ENCODE measurements around the gene ZNF43. TPM values are rescaled to one million over a fixed set of nuclear protein-coding genes. Genes with fewer than 3 reads are reported as not detected.

Gene ZNF43
- total and polyA plus RNA-seq, 2 of the 13 experiments (the other 11 are each of a cell fraction or from before 2014, with no cell fraction given) = 2.9 to 8.5 TPM

DNA sequence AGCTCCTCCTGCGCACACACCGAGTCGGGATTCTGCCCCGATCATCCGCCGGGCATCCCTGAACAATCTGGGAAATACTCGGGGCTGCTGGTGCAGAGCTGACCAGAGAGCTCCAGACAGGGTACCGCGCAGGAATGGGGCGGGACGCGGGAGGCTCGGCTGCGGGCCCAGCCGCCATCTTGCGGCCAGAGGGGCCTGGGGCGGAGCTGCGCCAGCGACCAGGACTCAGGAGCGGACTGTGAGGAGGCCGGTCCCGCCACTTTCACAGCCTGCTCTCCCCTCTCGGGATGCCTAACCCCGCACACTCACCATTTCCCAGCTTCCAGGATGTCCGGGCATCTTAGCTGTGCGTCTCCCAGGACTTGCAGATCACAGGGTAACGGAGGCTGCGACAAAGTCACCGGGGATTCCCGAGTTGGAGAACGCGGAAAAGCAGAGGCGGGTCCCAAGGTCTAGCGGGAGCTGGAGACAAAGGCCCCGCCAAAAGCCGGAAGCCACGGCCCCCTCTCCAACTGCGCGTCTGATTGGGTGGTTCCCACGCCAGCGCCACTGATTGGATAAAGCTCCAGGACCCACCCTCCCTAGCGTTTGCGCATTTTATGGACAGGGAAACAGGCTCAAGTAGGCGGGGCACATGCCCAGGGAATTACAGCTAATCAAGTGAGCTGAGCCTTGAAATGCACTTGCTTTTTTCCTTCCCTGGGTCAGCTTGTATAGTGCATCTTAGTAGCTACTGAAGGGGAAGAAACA, 15.8 kb upstream of the ZNF43 start (continued):
- TF ChIP-seq ZNF24 (IDR thresholded peaks at IDR 0.05) = no peak
- TF ChIP-seq ATM (IDR thresholded peaks at IDR 0.05; ENCODE audit: borderline replicate concordance) = no peak
- TF ChIP-seq ZMYM4 (CRISPR knock-in tag; IDR thresholded peaks at IDR 0.05) = peak; percentile 66
- TF ChIP-seq ELF4 (CRISPR knock-in tag; IDR thresholded peaks at IDR 0.05; ENCODE audit: borderline replicate concordance) = 0 out of 2 replicates have a peak, but pooled peaks have one; percentile 33
- TF ChIP-seq, protein P1, sequence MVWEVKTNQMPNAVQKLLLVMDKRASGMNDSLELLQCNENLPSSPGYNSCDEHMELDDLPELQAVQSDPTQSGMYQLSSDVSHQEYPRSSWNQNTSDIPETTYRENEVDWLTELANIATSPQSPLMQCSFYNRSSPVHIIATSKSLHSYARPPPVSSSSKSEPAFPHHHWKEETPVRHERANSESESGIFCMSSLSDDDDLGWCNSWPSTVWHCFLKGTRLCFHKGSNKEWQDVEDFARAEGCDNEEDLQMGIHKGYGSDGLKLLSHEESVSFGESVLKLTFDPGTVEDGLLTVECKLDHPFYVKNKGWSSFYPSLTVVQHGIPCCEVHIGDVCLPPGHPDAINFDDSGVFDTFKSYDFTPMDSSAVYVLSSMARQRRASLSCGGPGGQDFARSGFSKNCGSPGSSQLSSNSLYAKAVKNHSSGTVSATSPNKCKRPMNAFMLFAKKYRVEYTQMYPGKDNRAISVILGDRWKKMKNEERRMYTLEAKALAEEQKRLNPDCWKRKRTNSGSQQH (CRISPR knock-in tag; IDR thresholded peaks at IDR 0.05; ENCODE audit: low read depth) = no peak
- TF ChIP-seq PHF8 (CRISPR knock-in tag; IDR thresholded peaks at IDR 0.05) = peak; percentile 80
- TF ChIP-seq TCF7L2 (IDR thresholded peaks at IDR 0.05; ENCODE audit: low read depth, low read length) = no peak
- TF ChIP-seq, protein P2, sequence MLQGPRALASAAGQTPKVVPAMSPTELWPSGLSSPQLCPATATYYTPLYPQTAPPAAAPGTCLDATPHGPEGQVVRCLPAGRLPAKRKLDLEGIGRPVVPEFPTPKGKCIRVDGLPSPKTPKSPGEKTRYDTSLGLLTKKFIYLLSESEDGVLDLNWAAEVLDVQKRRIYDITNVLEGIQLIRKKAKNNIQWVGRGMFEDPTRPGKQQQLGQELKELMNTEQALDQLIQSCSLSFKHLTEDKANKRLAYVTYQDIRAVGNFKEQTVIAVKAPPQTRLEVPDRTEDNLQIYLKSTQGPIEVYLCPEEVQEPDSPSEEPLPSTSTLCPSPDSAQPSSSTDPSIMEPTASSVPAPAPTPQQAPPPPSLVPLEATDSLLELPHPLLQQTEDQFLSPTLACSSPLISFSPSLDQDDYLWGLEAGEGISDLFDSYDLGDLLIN (CRISPR knock-in tag; IDR thresholded peaks at IDR 0.05; ENCODE audit: borderline replicate concordance) = peak; percentile 39; the same call in 1 of the 2 replicates
- TF ChIP-seq, protein P3, sequence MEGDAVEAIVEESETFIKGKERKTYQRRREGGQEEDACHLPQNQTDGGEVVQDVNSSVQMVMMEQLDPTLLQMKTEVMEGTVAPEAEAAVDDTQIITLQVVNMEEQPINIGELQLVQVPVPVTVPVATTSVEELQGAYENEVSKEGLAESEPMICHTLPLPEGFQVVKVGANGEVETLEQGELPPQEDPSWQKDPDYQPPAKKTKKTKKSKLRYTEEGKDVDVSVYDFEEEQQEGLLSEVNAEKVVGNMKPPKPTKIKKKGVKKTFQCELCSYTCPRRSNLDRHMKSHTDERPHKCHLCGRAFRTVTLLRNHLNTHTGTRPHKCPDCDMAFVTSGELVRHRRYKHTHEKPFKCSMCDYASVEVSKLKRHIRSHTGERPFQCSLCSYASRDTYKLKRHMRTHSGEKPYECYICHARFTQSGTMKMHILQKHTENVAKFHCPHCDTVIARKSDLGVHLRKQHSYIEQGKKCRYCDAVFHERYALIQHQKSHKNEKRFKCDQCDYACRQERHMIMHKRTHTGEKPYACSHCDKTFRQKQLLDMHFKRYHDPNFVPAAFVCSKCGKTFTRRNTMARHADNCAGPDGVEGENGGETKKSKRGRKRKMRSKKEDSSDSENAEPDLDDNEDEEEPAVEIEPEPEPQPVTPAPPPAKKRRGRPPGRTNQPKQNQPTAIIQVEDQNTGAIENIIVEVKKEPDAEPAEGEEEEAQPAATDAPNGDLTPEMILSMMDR (CRISPR knock-in tag; IDR thresholded peaks at IDR 0.05) = peak; percentile 26; the same call in 1 of the 2 replicates
- TF ChIP-seq GABPB1 (CRISPR knock-in tag; IDR thresholded peaks at IDR 0.05) = peak; percentile 69
- TF ChIP-seq, protein P4, sequence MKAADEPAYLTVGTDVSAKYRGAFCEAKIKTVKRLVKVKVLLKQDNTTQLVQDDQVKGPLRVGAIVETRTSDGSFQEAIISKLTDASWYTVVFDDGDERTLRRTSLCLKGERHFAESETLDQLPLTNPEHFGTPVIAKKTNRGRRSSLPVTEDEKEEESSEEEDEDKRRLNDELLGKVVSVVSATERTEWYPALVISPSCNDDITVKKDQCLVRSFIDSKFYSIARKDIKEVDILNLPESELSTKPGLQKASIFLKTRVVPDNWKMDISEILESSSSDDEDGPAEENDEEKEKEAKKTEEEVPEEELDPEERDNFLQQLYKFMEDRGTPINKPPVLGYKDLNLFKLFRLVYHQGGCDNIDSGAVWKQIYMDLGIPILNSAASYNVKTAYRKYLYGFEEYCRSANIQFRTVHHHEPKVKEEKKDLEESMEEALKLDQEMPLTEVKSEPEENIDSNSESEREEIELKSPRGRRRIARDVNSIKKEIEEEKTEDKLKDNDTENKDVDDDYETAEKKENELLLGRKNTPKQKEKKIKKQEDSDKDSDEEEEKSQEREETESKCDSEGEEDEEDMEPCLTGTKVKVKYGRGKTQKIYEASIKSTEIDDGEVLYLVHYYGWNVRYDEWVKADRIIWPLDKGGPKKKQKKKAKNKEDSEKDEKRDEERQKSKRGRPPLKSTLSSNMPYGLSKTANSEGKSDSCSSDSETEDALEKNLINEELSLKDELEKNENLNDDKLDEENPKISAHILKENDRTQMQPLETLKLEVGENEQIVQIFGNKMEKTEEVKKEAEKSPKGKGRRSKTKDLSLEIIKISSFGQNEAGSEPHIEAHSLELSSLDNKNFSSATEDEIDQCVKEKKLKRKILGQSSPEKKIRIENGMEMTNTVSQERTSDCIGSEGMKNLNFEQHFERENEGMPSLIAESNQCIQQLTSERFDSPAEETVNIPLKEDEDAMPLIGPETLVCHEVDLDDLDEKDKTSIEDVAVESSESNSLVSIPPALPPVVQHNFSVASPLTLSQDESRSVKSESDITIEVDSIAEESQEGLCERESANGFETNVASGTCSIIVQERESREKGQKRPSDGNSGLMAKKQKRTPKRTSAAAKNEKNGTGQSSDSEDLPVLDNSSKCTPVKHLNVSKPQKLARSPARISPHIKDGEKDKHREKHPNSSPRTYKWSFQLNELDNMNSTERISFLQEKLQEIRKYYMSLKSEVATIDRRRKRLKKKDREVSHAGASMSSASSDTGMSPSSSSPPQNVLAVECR (CRISPR knock-in tag; IDR thresholded peaks at IDR 0.05; ENCODE audit: borderline replicate concordance) = peak; percentile 90
- TF ChIP-seq, protein P5, sequence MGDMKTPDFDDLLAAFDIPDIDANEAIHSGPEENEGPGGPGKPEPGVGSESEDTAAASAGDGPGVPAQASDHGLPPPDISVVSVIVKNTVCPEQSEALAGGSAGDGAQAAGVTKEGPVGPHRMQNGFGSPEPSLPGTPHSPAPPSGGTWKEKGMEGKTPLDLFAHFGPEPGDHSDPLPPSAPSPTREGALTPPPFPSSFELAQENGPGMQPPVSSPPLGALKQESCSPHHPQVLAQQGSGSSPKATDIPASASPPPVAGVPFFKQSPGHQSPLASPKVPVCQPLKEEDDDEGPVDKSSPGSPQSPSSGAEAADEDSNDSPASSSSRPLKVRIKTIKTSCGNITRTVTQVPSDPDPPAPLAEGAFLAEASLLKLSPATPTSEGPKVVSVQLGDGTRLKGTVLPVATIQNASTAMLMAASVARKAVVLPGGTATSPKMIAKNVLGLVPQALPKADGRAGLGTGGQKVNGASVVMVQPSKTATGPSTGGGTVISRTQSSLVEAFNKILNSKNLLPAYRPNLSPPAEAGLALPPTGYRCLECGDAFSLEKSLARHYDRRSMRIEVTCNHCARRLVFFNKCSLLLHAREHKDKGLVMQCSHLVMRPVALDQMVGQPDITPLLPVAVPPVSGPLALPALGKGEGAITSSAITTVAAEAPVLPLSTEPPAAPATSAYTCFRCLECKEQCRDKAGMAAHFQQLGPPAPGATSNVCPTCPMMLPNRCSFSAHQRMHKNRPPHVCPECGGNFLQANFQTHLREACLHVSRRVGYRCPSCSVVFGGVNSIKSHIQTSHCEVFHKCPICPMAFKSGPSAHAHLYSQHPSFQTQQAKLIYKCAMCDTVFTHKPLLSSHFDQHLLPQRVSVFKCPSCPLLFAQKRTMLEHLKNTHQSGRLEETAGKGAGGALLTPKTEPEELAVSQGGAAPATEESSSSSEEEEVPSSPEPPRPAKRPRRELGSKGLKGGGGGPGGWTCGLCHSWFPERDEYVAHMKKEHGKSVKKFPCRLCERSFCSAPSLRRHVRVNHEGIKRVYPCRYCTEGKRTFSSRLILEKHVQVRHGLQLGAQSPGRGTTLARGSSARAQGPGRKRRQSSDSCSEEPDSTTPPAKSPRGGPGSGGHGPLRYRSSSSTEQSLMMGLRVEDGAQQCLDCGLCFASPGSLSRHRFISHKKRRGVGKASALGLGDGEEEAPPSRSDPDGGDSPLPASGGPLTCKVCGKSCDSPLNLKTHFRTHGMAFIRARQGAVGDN (CRISPR knock-in tag; IDR thresholded peaks at IDR 0.05) = peak; percentile 56
- peak; percentile 45; the same call in 1 of the 2 replicates for TF ChIP-seq TAF1 (CRISPR knock-in tag; IDR thresholded peaks at IDR 0.05)
- no peak for TF ChIP-seq HMG20B (CRISPR knock-in tag; conservative IDR thresholded peaks at IDR 0.05)
- TF ChIP-seq ZNF317 (CRISPR knock-in tag; IDR thresholded peaks at IDR 0.05) = peak; percentile 50; the same call in 1 of the 2 replicates
- no peak for TF ChIP-seq PHF5A (CRISPR knock-in tag; IDR thresholded peaks at IDR 0.05; ENCODE audit: low read depth, unreplicated experiment)
